Epithelial cell of esophagus (primary cell): Measurements from ENCODE around the gene CHFR.
"Not testable (repeated sequence)": the region's sequence is repeated elsewhere in the genome, so short reads cannot be mapped to it uniquely, and the experiment has no call there.

Source experiments
- DNase-seq: peaks from one replicate; pipeline ENCODE4 v3.0.0; 2010; ENCODE audit warnings: low read depth
- H3K4me3 ChIP-seq: 2 replicates; pipeline ENCODE4 v1.5.1; 2011; ENCODE audit warnings: mild to moderate bottlenecking, low read length, control low read depth
- TF ChIP-seq, protein P1 (sequence below): IDR thresholded peaks from 2 replicates; pipeline ENCODE4 v1.5.1; 2011; ENCODE audit warnings: low read depth, mild to moderate bottlenecking, low read length, control low read depth, inconsistent platforms; ENCODE audit not compliant: insufficient read depth; ENCODE audit errors: missing control alignments

Gene CHFR

GRCh38 chr12:132873724-132874123 lies 13.7 kb downstream of the CHFR start:
- no peak for DNase-seq
- TF ChIP-seq, protein P1, sequence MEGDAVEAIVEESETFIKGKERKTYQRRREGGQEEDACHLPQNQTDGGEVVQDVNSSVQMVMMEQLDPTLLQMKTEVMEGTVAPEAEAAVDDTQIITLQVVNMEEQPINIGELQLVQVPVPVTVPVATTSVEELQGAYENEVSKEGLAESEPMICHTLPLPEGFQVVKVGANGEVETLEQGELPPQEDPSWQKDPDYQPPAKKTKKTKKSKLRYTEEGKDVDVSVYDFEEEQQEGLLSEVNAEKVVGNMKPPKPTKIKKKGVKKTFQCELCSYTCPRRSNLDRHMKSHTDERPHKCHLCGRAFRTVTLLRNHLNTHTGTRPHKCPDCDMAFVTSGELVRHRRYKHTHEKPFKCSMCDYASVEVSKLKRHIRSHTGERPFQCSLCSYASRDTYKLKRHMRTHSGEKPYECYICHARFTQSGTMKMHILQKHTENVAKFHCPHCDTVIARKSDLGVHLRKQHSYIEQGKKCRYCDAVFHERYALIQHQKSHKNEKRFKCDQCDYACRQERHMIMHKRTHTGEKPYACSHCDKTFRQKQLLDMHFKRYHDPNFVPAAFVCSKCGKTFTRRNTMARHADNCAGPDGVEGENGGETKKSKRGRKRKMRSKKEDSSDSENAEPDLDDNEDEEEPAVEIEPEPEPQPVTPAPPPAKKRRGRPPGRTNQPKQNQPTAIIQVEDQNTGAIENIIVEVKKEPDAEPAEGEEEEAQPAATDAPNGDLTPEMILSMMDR, result no peak
- no peak overlapping the region for H3K4me3 ChIP-seq

- no peak overlapping the region for H3K4me3 ChIP-seq
- TF ChIP-seq, protein P1, result no peak
- no peak for DNase-seq
These were observed 14.4 kb downstream of the CHFR start for GRCh38 chr12:132872975-132873421.

- TF ChIP-seq, protein P1, result no peak
- DNase-seq, result no peak
- H3K4me3 ChIP-seq, result no peak overlapping the region
These were observed 15.1 kb downstream of the CHFR start for GRCh38 chr12:132872073-132872855.

DNA sequence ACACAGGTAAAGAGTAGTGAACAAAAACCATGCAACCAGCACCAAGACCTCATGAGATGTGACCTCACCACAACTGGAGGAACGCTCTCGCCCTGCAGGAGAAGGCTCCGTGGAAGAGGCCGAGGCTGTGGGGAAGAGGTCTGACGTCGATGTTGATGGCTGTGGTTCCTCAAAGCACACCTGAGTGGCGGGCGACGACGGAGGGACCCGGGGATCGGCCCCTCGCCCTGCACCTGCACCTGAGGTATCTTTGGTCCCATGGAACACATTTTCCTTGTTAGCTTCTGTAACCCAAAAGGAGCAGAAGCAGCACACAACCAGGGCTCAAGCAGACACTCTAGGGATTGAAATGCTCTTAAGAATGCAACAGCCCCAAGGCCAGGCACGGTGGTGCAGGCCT lies 17.9 kb downstream of the CHFR start:
- no peak for DNase-seq
- no peak overlapping the region for H3K4me3 ChIP-seq
- TF ChIP-seq, protein P1, result no peak

- H3K4me3 ChIP-seq, result no peak overlapping the region
- DNase-seq, result peak; percentile 80
- TF ChIP-seq, protein P1, result no peak
These were observed 21.1 kb downstream of the CHFR start for GRCh38 chr12:132866251-132866828.

DNA sequence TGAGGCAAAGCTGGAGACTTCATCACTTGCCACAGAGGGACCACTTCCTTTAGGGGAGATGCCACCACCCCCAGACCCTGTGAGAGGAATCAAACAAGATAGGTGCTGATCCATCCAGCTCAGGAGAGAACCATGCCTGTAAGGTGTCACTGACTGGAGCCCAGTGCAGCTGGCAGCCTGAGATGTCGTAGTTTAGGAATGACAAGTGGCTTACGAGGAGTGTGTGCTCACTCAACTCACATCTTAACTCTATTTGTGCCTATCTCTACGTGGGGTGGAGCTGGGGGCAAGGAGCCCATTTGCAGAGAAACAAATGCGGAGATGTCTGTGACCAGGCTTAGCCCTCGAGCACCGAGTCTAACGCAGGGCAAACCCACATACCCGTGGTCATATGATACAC lies 25.8 kb downstream of the CHFR start:
- TF ChIP-seq, protein P1, result no peak

GRCh38 chr12:132858718-132859266 lies 28.6 kb downstream of the CHFR start:
- H3K4me3 ChIP-seq, result no peak overlapping the region
- TF ChIP-seq, protein P1, result no peak
- peak; percentile 40 for DNase-seq

More for the DNA sequence above, 25.8 kb downstream of the CHFR start:
- no peak overlapping the region for H3K4me3 ChIP-seq
- no peak for DNase-seq

DNA sequence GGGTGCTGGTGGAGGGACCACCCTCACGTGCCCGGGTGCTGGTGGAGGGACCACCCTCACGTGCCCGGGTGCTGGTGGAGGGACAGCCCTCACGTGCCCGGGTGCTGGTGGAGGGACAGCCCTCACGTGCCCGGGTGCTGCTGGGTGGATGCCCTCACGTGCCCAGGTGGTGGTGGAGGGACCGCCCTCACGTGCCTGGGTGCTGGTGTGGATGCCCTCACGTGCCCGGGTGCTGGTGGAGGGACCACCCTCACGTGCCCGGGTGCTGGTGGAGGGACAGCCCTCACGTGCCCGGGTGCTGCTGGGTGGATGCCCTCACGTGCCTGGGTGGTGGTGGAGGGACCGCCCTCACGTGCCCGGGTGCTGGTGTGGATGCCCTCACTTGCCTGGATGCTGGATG lies 30.4 kb downstream of the CHFR start:
- not testable (repeated sequence) for H3K4me3 ChIP-seq, DNase-seq
